Measurements from ENCODE around the gene ULBP1.

Gene ULBP1, protein sequence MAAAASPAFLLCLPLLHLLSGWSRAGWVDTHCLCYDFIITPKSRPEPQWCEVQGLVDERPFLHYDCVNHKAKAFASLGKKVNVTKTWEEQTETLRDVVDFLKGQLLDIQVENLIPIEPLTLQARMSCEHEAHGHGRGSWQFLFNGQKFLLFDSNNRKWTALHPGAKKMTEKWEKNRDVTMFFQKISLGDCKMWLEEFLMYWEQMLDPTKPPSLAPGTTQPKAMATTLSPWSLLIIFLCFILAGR

DNA sequence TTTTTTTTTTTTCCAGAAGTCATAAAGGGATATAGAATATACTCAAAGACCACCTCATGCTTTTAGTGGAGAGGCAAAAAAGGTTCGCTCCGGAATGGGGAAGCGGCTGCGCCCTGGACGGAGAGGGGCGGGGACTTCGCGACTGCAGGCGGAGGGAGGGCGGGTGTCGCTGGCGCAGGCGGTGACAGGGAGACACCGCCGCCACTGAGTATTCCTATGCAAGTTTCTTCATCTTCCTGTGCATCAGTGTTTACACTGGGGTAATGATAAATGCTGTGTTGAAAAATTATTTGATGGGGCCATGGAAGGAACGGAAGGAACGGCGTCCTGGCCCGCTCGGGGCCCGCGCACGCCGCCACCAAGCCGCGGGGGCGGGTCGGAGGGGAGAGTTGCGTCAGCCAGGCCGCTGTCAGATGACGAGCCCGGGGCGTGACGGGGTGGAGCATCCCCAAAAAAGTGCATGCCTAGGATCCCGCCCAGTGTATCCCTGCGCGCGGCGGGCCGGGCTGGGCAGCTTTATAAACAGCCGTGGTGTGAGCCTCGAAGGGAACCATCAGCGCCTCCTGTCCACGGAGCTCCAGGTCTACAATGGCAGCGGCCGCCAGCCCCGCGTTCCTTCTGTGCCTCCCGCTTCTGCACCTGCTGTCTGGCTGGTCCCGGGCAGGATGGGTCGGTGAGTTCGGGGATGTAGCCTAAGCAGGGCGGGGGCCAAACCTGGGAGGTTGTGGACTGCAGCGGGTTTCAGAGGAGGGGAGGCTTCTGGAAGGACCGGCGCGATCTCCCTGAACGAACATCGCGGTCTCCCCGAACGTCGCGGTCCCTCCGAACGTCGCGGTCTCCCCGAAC, at the start of gene ULBP1:
TSS of gene ULBP1 (plus strand) at position 482 of the 846 bp plus-strand sequence. CDS start at position 589, 107 bp downstream.
- peak; percentile 80 for DNase-seq

DNA sequence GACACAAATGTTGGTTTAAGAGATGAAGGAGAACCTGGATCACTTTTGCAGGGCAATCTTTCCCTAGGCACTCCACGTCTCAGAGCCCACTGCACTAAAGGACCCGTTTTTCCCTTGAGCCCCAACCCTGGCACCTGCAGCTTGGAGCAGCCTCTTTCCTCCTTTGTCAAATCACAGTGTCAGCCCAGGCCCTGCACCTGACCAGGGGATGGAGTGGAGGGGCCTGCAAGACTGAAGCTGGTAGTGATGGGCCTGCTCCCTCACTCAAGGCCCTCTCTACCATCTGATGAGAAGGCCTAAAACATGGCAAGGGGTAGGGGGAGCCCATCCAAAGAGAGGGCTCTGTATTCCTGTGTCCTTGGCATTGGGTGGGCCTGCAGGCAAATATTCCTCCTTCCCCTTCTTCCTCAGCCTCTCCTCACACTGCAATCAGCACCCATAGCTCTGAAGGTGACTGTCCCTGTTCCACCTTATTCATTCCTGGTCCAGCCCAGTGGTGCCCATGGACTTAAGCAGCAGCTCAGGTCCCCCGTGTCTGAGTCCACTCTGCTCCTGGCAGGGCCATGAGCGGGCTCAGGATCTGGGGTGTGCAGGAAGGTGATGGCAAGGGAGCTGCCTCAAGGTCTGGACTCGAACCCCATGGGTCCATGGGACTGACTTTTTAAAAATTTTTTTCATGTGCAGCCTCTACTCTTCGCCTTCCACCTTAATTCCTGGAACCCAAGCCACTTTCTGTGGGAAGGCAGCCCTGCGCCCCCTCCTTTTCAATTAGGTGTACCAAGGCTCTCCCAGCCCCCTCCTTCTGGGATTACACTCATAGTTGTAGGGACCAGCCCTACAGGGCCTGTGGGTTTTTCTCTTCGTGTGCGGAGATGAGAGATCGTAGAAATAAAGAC, 47.5 kb upstream of the ULBP1 start:
- DNase-seq, result no peak

- DNase-seq, result no peak
Observed at GRCh38 chr6:149917679-149918078, 46.1 kb upstream of the ULBP1 start.

DNA sequence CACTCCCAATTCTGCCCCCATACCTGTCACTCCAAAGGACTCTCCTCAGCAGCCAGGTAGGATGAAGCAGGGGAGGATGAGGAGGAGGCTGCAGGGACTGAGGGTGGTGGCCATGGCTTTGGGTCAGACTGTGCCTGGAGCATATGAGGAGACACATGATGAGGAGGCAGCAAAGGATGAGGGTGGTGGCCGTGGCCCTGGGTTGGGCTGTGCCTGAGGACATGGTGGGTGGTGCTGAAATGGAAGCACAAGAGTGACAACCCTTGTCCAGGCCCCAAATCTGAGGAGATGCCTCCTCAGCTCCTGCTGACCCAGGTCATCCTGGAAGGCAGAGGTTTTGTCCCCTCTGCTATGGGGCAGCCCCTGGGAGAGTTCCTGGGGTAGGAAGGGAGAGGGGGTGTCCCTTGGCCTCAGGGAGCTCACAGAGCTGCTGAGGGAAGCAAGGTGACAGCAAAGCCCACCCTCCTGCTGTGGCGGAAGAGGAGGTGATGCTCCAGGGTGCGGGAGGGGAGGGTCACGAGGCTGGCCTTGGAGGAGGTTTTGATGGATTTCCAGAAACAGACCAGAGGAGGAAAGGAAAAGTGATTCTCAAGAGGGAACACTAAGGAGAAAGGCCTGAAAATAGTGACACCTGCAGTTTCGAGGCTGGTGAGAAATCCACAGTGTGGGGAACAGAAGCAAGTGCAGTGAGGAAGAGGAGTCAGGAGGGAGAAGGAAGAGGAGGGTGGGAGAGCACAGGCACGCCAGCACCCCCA, 45.4 kb upstream of the ULBP1 start:
- DNase-seq, result no peak

- peak; percentile 5 for DNase-seq
Observed at GRCh38 chr6:149919126-149919833, 44.5 kb upstream of the ULBP1 start.

- DNase-seq, result peak; percentile 15
Observed at GRCh38 chr6:149919834-149920225, 43.9 kb upstream of the ULBP1 start.

DNA sequence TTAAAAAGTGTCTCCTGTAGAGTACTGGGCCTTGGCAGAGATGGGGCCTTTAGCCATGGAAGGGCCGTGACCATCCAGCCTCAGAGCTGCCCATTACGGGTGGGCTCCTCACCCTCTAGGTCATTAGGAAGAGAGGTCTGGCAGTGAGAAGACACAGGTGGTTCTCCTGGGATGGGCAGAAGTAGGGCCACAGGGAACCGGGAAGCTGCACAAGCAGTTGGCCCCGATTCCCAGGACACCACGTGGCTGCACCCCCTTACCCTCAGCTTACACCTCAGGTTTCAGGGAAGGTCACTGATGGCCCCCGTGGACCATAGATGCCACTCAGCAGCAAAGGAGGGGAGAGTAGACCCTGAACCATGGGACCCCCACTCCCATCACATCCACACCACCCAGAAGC, 42.4 kb upstream of the ULBP1 start:
- DNase-seq, result peak; percentile 7

GRCh38 chr6:149922091-149922490, 41.7 kb upstream of the ULBP1 start:
- DNase-seq, result peak; percentile 10

GRCh38 chr6:149922642-149923326, 41.0 kb upstream of the ULBP1 start, which contains the start of gene RAET1G:
RAET1G (minus strand) TSS chr6:149923121; CDS start chr6:149923010, 111 bp downstream.
- DNase-seq, result peak; percentile 88

- peak; percentile 9 for DNase-seq
Observed at GRCh38 chr6:149923327-149923986, 40.3 kb upstream of the ULBP1 start.

DNA sequence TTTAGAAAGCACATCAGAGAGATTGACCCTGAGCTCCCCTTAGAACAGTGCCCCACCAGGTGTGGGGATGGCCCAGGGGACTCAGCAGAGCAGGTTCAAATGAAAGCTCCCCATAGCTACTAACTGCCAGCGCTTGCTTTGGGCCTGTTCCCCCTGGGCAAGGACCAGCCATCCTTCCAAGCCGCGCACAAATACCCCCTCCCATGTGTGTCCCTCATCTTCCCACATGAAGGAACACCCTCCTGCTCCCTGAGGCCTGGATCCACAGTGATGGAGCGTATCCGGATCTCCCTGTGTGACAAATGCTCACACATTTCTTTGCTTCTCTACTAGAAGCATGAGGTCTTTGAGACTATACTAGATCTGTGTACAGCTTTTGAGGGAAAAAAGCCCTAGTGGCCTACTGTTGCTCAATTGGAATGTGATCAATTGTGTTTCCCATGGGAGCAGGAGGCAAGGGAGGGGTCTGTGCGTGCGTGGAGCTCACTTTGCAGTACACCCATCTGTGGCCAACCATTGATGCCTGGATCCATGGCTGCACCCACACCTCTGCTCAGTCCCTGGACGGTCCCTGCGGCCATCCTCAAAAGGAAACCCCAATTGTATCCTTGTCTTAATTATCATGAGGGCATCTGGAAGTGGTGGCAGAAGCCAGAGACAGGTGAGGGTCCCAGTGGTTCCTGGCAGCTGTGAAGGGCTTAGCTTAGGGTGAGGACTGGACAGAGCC, 39.4 kb upstream of the ULBP1 start:
- DNase-seq, result peak; percentile 9

GRCh38 chr6:149924933-149925252, 38.9 kb upstream of the ULBP1 start:
- DNase-seq, result no peak

GRCh38 chr6:149925253-149925973, 38.3 kb upstream of the ULBP1 start:
- peak; percentile 15 for DNase-seq

GRCh38 chr6:149925974-149926777, 37.6 kb upstream of the ULBP1 start:
- DNase-seq, result peak; percentile 68

GRCh38 chr6:149927025-149927424, 36.7 kb upstream of the ULBP1 start:
- peak; percentile 1 for DNase-seq

- DNase-seq, result peak; percentile 12
Observed at GRCh38 chr6:149929422-149929821, 34.3 kb upstream of the ULBP1 start.

DNA sequence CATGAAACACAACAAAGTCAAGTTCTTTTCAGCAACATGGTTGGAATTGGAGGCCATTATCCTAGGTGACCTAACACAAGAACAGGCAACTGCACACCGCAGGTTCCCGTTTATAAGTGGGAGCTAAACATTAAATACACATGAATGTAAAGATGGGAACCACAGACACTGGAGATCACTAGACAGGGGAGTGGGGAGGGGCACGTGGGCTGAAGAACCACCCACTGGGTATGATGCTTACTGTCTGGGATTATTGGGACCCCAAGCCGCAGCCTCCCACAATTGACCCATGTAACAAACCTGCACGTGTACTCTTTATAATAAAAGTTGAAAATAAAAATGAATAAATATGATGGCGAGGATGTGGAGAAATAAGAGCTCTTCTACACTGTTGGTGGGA, 32.2 kb upstream of the ULBP1 start:
- no peak for DNase-seq

- DNase-seq, result no peak
Observed at GRCh38 chr6:149933036-149933435, 30.7 kb upstream of the ULBP1 start.

All from CD4-positive, alpha-beta T cell treated with Interleukin-15 for 1 hour (primary cell).